Vagina (tissue), 2 donors: ENCODE measurements around the gene TOB2.

ENCODE experiments used
- POLR2A ChIP-seq, 2 donors: fragments of 450-650 bp; IDR thresholded peaks; one replicate each; pipeline ENCODE4 v1.6.1; 2017; ENCODE audit warnings: antibody characterized with exemption in 2 of 2, mild to moderate bottlenecking in 2 of 2, moderate library complexity in 2 of 2
- POLR2AphosphoS5 ChIP-seq, 2 donors: sonication (generic); formaldehyde crosslinking; IDR thresholded peaks; one replicate each; pipeline ENCODE4 v1.9.0; 2017; ENCODE audit warnings: antibody characterized with exemption in 2 of 2, mild to moderate bottlenecking in 2 of 2, low read depth in 1 of 2; ENCODE audit not compliant: insufficient read depth in 1 of 2
- TF ChIP-seq, protein P1 (sequence below), 3 experiments: fragments of 450-650 bp in 2 of 3; fragments of 200-600 bp in 1 of 3; sonication (generic) in 1 of 3; IDR thresholded peaks; one replicate each; pipeline ENCODE4 v1.5.1; 2017 to 2019; ENCODE audit warnings: antibody characterized with exemption in 3 of 3, mild to moderate bottlenecking in 2 of 3, moderate library complexity in 2 of 3

DNA sequence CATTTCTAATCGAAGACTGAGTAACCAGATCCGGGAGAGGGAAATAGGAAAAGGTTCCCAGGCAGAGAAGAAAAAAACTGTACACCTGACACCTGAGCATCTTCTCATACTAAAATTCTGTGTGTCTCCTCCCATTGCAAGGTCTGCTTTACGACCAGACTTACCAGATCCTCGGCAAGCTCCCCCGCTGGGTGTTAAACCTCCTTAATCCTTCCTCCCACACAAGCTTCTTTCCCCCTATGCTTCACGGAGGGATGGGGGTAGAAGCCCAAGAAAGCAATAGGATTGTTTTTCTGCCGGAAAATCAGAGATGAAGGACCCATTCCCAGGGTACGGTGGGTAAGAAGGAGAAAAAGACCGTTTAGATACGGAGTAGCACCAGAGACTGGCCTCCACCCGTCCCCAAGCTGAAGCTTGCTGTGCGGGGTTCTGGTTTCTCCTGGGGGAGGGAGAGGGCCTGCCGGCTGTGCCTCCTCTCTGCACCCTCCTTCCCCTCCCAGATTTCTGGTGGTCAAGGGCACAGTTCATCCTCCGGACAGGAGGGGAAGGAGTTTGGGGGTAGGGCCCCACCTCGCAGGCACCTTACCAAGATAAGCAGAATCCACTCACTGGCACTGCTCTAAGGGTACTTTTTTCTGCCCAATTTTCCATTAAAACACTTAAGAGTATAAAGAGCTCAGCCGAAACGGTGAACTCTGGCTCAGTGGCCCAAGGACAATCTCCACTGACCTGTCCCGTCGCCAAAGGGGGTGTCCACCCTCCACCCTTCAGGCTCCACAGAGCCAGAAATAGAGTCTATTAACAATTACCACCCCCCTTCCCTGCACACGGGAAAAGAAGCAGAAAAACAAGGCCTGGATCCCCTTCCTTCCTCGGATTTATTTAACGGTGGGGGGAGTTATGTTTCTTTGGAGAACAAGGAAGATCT is 1.2 kb downstream of the TOB2 start:
- TF ChIP-seq, protein P1, sequence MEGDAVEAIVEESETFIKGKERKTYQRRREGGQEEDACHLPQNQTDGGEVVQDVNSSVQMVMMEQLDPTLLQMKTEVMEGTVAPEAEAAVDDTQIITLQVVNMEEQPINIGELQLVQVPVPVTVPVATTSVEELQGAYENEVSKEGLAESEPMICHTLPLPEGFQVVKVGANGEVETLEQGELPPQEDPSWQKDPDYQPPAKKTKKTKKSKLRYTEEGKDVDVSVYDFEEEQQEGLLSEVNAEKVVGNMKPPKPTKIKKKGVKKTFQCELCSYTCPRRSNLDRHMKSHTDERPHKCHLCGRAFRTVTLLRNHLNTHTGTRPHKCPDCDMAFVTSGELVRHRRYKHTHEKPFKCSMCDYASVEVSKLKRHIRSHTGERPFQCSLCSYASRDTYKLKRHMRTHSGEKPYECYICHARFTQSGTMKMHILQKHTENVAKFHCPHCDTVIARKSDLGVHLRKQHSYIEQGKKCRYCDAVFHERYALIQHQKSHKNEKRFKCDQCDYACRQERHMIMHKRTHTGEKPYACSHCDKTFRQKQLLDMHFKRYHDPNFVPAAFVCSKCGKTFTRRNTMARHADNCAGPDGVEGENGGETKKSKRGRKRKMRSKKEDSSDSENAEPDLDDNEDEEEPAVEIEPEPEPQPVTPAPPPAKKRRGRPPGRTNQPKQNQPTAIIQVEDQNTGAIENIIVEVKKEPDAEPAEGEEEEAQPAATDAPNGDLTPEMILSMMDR (IDR thresholded peaks at IDR 0.05) = no peak
- no peak for TF ChIP-seq POLR2A (IDR thresholded peaks at IDR 0.05)
- TF ChIP-seq POLR2AphosphoS5 (IDR thresholded peaks at IDR 0.05; ENCODE audit: insufficient read depth in 1 of 2, low read depth in 1 of 2) = no peak
